Calu3 (cell line): Measurements from ENCODE around the gene GMDS. TPM values are rescaled to one million over a fixed set of nuclear protein-coding genes. Genes with fewer than 3 reads are reported as not detected.

Source experiments
- BruUV-seq: library from RNA; stranded (reverse); fragments of 400-500 nt; replicated peaks from 2 replicates; lab custom pipeline; 2021; lab: Mats Ljungman, UMichigan
- CTCF ChIA-PET: fragments of 300-600 bp; sonication (Branson Sonifier 250); formaldehyde crosslinking; loops from one replicate; lab custom pipeline; 2022; ENCODE audit warnings: antibody characterized with exemption; lab: Charles Lee
- DNase-seq: peaks from one replicate; pipeline ENCODE4 v3.0.0; 2022
- H3K27ac Mint-ChIP-seq: one replicate; pipeline ENCODE4 v1.8.0; 2022; ENCODE audit warnings: mixed read lengths; ENCODE audit not compliant: unreplicated experiment
- H3K27me3 Mint-ChIP-seq: one replicate; pipeline ENCODE4 v1.8.0; 2022; ENCODE audit warnings: mixed read lengths; ENCODE audit not compliant: unreplicated experiment
- H3K36me3 Mint-ChIP-seq: one replicate; pipeline ENCODE4 v1.8.0; 2022; ENCODE audit warnings: mild to moderate bottlenecking, moderate library complexity, mixed read lengths; ENCODE audit not compliant: insufficient read depth, unreplicated experiment
- H3K4me1 Mint-ChIP-seq: one replicate; pipeline ENCODE4 v1.8.0; 2022; ENCODE audit warnings: mild to moderate bottlenecking, low read depth, mixed read lengths; ENCODE audit not compliant: unreplicated experiment
- H3K4me3 Mint-ChIP-seq: one replicate; pipeline ENCODE4 v1.8.0; 2022; ENCODE audit warnings: mild to moderate bottlenecking, low read depth, moderate library complexity, mixed read lengths; ENCODE audit not compliant: unreplicated experiment
- H3K9me3 Mint-ChIP-seq: one replicate; pipeline ENCODE4 v1.8.0; 2022; ENCODE audit warnings: low read depth, mixed read lengths; ENCODE audit not compliant: unreplicated experiment
- CTCF ChIP-seq: fragments of 200-600 bp; IDR thresholded peaks from one replicate; pipeline ENCODE4 v1.8.0; 2022; ENCODE audit warnings: antibody characterized with exemption; ENCODE audit not compliant: unreplicated experiment
- intact Hi-C: fragments of 100-400 bp; cut with micrococcal nuclease; formaldehyde crosslinking; loops from one replicate; pipeline ENCODE4 v1.10.0; 2022; ENCODE audit not compliant: unreplicated experiment
- total RNA-seq: library from RNA; stranded (reverse); gene quantifications from 2 replicates; pipeline ENCODE4 v1.2.3, GENCODE V29; 2022

The GMDS gene
- total RNA-seq, 1 experiment from 2014 or later = 58.2 TPM

GRCh38 chr6:1906014-1906413 is 339.4 kb downstream of the GMDS start:
- Mint-ChIP-seq H3K4me3 (no peak overlapping the region), H3K36me3 (no peaks in the 10 kb centered on the region), H3K4me1 (no peaks in the 10 kb centered on the region), H3K27ac (no peak overlapping the region), H3K27me3 (no peaks in the 10 kb centered on the region), H3K9me3 (no peaks in the 10 kb centered on the region)
- CTCF ChIA-PET = no interaction called here
- DNase-seq = no peak
- no peak for TF ChIP-seq CTCF
- intact Hi-C loops = no loop called here
- no TSS peak for BruUV-seq

GRCh38 chr6:1904898-1905297 is 340.5 kb downstream of the GMDS start:
- no peak overlapping the region for H3K27ac Mint-ChIP-seq
- no peaks in the 10 kb centered on the region for H3K36me3 Mint-ChIP-seq
- no peak for TF ChIP-seq CTCF
- no peak overlapping the region for H3K4me3 Mint-ChIP-seq
- DNase-seq = no peak
- intact Hi-C loops = no loop called here
- H3K4me1 Mint-ChIP-seq = no peaks in the 10 kb centered on the region
- H3K27me3 Mint-ChIP-seq = no peaks in the 10 kb centered on the region
- BruUV-seq = no TSS peak
- CTCF ChIA-PET = no interaction called here
- H3K9me3 Mint-ChIP-seq = no peaks in the 10 kb centered on the region

GRCh38 chr6:1904466-1904799 is 341.0 kb downstream of the GMDS start:
- BruUV-seq = no TSS peak
- Mint-ChIP-seq H3K4me3 (no peak overlapping the region), H3K4me1 (no peaks in the 10 kb centered on the region), H3K27ac (no peak overlapping the region), H3K9me3 (no peaks in the 10 kb centered on the region), H3K36me3 (no peaks in the 10 kb centered on the region), H3K27me3 (no peaks in the 10 kb centered on the region)
- DNase-seq = no peak
- no peak for TF ChIP-seq CTCF
- CTCF ChIA-PET = no interaction called here
- intact Hi-C loops = no loop called here

- DNase-seq = no peak
- Mint-ChIP-seq H3K27ac (no peak overlapping the region), H3K36me3 (no peaks in the 10 kb centered on the region), H3K27me3 (no peaks in the 10 kb centered on the region), H3K4me1 (no peaks in the 10 kb centered on the region), H3K9me3 (no peaks in the 10 kb centered on the region), H3K4me3 (no peak overlapping the region)
- no peak for TF ChIP-seq CTCF
- intact Hi-C loops = no loop called here
- no TSS peak for BruUV-seq
- CTCF ChIA-PET = no interaction called here
These were observed 341.5 kb downstream of the GMDS start for GRCh38 chr6:1903780-1904465.
